Neural progenitor cell (in vitro differentiated cells): Measurements from ENCODE around the gene RPTOR. TPM values are rescaled to one million over a fixed set of nuclear protein-coding genes. Genes with fewer than 3 reads are reported as not detected.

ENCODE experiments used
- DNase-seq: peaks from one replicate; pipeline ENCODE4 v3.0.0-alpha.2; 2016; ENCODE audit warnings: low spot score
- H2AFZ ChIP-seq: fragments of 200-600 bp; sonication (generic); replicated peaks from 2 replicates; pipeline ENCODE4 v1.6.1; 2016; ENCODE audit warnings: antibody characterized with exemption
- H3F3A ChIP-seq: fragments of 200-600 bp; sonication (generic); 2 replicates; pipeline ENCODE4 v1.6.1; 2016; ENCODE audit warnings: antibody characterized with exemption, low read depth
- H3K27ac ChIP-seq: fragments of 200-600 bp; sonication (generic); 2 replicates; pipeline ENCODE4 v1.5.1; 2016; ENCODE audit warnings: mild to moderate bottlenecking
- H3K27me3 ChIP-seq: fragments of 200-600 bp; sonication (generic); 2 replicates; pipeline ENCODE4 v1.6.1; 2016; ENCODE audit warnings: mild to moderate bottlenecking, moderate library complexity
- H3K36me3 ChIP-seq: fragments of 200-600 bp; sonication (generic); 2 replicates; pipeline ENCODE4 v1.5.1; 2016
- H3K4me1 ChIP-seq: fragments of 200-600 bp; sonication (generic); 2 replicates; pipeline ENCODE4 v1.6.1; 2016; ENCODE audit warnings: mixed run types
- H3K4me2 ChIP-seq: fragments of 200-600 bp; sonication (generic); 2 replicates; pipeline ENCODE4 v1.6.1; 2016
- H3K4me3 ChIP-seq: fragments of 200-600 bp; sonication (generic); 2 replicates; pipeline ENCODE4 v1.5.1; 2016
- H3K79me2 ChIP-seq: fragments of 200-600 bp; sonication (generic); 2 replicates; pipeline ENCODE4 v1.6.1; 2016; ENCODE audit warnings: low read depth
- H3K9ac ChIP-seq: fragments of 200-600 bp; sonication (generic); 2 replicates; pipeline ENCODE4 v1.6.1; 2016
- H3K9me3 ChIP-seq: fragments of 200-600 bp; sonication (generic); 2 replicates; pipeline ENCODE4 v1.5.1; 2016; ENCODE audit warnings: low read depth
- H4K20me1 ChIP-seq: fragments of 200-600 bp; sonication (generic); 2 replicates; pipeline ENCODE4 v1.6.1; 2016; ENCODE audit warnings: low read depth
- H3K27ac Mint-ChIP-seq: 3 replicates; pipeline ENCODE4 v1.8.0; 2021; ENCODE audit warnings: mixed read lengths
- H3K27me3 Mint-ChIP-seq: 2 replicates; pipeline ENCODE4 v1.8.0; 2022; ENCODE audit warnings: low read depth, mild to moderate bottlenecking, inconsistent platforms, moderate library complexity, mixed read lengths; ENCODE audit not compliant: insufficient read depth
- H3K36me3 Mint-ChIP-seq: 3 replicates; pipeline ENCODE4 v1.8.0; 2021; ENCODE audit warnings: mixed read lengths
- H3K4me1 Mint-ChIP-seq: 3 replicates; pipeline ENCODE4 v1.8.0; 2021; ENCODE audit warnings: mixed read lengths
- H3K4me3 Mint-ChIP-seq: 3 replicates; pipeline ENCODE4 v1.8.0; 2021; ENCODE audit warnings: mild to moderate bottlenecking, moderate library complexity, mixed read lengths
- H3K9me3 Mint-ChIP-seq: 3 replicates; pipeline ENCODE4 v1.8.0; 2020; ENCODE audit warnings: mixed read lengths
- CTCF ChIP-seq: fragments of 200-600 bp; sonication (generic); IDR thresholded peaks from 2 replicates; pipeline ENCODE4 v1.5.1; 2017; ENCODE audit warnings: antibody characterized with exemption, mild to moderate bottlenecking
- EZH2 ChIP-seq: fragments of 200-600 bp; sonication (generic); IDR thresholded peaks from 2 replicates; pipeline ENCODE4 v1.6.1; 2017; ENCODE audit warnings: antibody characterized with exemption, mild to moderate bottlenecking, moderate library complexity
- EZH2phosphoT487 ChIP-seq: fragments of 200-600 bp; sonication (generic); IDR thresholded peaks from 2 replicates; pipeline ENCODE4 v1.6.1; 2017; ENCODE audit warnings: antibody characterized with exemption
- total RNA-seq: library from RNA; depleted of rRNA; stranded (reverse); fragments of >200 nt; gene quantifications from 2 replicates; pipeline ENCODE4 v1.2.3, GENCODE V29; 2015; ENCODE audit warnings: low replicate concordance

Gene RPTOR
- total RNA-seq, 1 donor from 2014 or later = 7.4 TPM

DNA sequence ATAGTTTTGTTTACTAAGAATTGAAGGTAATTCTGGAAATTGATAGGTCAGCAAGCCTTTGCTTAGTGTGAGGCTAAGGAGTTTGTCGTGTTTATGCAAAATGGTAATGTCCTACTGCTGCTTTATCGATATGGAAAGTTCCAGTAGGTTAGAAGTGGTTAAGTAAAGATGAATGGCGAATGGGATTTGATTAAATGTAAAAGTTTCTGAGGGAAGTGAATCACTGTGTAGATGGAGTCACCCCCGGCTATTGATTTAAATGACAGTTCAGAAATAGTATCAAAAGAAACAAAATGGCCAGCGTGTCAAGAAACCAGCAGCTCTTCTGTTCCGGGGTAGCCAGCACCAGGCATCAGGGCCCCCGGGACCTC lies 131.4 kb downstream of the RPTOR start:
- H3K79me2 ChIP-seq = peaks cover 11% of the 10 kb centered on the region
- H3K9me3 ChIP-seq = no peaks in the 10 kb centered on the region
- Mint-ChIP-seq H3K4me3 (no peak overlapping the region), H3K27ac (no peak overlapping the region), H3K4me1 (peaks cover 67% of the 10 kb centered on the region), H3K36me3 (peaks cover 4% of the 10 kb centered on the region), H3K27me3 (peaks cover 2% of the 10 kb centered on the region), H3K9me3 (no peaks in the 10 kb centered on the region)
- H3K9ac ChIP-seq = no peak overlapping the region
- no peak overlapping the region for H3K4me2 ChIP-seq
- no peak overlapping the region for H2AFZ ChIP-seq
- H3K36me3 ChIP-seq = no peaks in the 10 kb centered on the region
- no peak overlapping the region for H3K27ac ChIP-seq
- peaks cover 13% of the 10 kb centered on the region for H3F3A ChIP-seq
- H3K4me3 ChIP-seq = no peak overlapping the region
- TF ChIP-seq EZH2phosphoT487 (no peak), CTCF (no peak), EZH2 (no peak)
- no peaks in the 10 kb centered on the region for H3K27me3 ChIP-seq
- H3K4me1 ChIP-seq = peaks cover 16% of the 10 kb centered on the region
- DNase-seq = no peak
- peaks cover 15% of the 10 kb centered on the region for H4K20me1 ChIP-seq

DNA sequence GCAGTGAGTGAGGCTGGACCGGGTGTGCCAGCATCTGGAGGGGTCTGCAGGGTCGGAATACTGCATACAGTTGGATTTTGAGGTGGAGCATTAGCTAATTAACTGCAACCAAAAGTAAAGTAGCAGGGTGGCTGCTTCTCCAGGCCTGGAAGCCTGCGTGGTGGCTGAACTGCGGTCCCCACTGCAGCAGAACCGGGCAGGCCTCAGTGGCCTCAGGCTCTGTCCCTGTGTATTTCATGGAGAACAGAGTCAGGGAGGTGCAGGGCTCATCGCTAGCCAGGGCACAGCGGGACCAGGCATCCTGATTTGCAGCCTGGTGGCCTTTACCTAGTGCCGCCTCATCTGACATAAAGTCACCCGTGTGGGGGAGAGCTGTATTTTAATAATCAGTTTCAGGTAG lies 131.9 kb downstream of the RPTOR start:
- H3K27ac ChIP-seq = no peak overlapping the region
- H3F3A ChIP-seq = peaks cover 13% of the 10 kb centered on the region
- Mint-ChIP-seq H3K36me3 (peaks cover 2% of the 10 kb centered on the region), H3K9me3 (no peaks in the 10 kb centered on the region), H3K27me3 (peaks cover 2% of the 10 kb centered on the region), H3K4me1 (peaks cover 62% of the 10 kb centered on the region), H3K4me3 (no peak overlapping the region), H3K27ac (no peak overlapping the region)
- H3K27me3 ChIP-seq = no peaks in the 10 kb centered on the region
- H3K36me3 ChIP-seq = no peaks in the 10 kb centered on the region
- no peak overlapping the region for H3K4me3 ChIP-seq
- peaks cover 12% of the 10 kb centered on the region for H4K20me1 ChIP-seq
- H3K9me3 ChIP-seq = no peaks in the 10 kb centered on the region
- no peak overlapping the region for H3K9ac ChIP-seq
- no peak overlapping the region for H2AFZ ChIP-seq
- H3K4me2 ChIP-seq = no peak overlapping the region
- peaks cover 16% of the 10 kb centered on the region for H3K4me1 ChIP-seq
- no peak for DNase-seq
- peaks cover 11% of the 10 kb centered on the region for H3K79me2 ChIP-seq
- no peak for TF ChIP-seq EZH2
- no peak for TF ChIP-seq CTCF
- no peak for TF ChIP-seq EZH2phosphoT487

DNA sequence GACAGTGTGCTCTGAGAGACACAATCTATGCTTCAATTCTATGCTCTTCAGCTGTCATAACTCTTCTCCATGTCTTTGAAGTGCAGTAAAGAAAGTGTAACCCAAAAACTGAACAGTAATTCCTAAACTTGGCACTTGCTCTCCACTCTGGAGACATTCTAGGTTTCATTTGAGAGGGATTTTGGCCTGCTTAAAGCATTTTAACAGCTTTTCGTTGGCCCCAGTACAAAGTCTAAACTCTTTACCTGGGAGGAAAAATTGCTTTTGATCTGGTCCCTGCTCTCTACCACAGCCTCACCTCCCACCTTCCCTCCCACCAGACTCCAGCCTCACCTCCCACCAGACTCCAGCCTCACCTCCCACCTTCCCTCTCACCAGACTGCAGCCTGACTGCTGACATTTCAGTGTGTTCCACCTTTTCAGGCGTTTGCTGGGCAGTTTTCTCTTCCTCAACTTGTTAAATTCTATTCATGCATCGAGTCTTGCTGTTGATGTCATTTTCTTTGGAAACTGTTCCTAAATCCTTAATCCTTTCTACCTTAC lies 132.6 kb downstream of the RPTOR start:
- Histone ChIP-seq H2AFZ (no peak overlapping the region), H3K36me3 (no peaks in the 10 kb centered on the region), H3K4me1 (peaks cover 16% of the 10 kb centered on the region), H3K27me3 (no peaks in the 10 kb centered on the region), H3K9ac (no peak overlapping the region), H4K20me1 (peaks cover 12% of the 10 kb centered on the region), H3K9me3 (no peaks in the 10 kb centered on the region), H3K79me2 (peaks cover 11% of the 10 kb centered on the region), H3K4me3 (no peak overlapping the region), H3F3A (peaks cover 13% of the 10 kb centered on the region), H3K27ac (no peak overlapping the region), H3K4me2 (no peak overlapping the region)
- Mint-ChIP-seq H3K36me3 (peaks cover 2% of the 10 kb centered on the region), H3K4me1 (peaks cover 61% of the 10 kb centered on the region), H3K27ac (no peak overlapping the region), H3K4me3 (no peak overlapping the region), H3K27me3 (peaks cover 2% of the 10 kb centered on the region), H3K9me3 (no peaks in the 10 kb centered on the region)
- TF ChIP-seq EZH2 (no peak), EZH2phosphoT487 (no peak), CTCF (no peak)
- no peak for DNase-seq
